GM18502 (cell line): ENCODE results near the gene KDM4C.

Source experiments
- ATAC-seq: cut with Tn5 transposase; IDR thresholded peaks from one replicate; pipeline ENCODE4 v1.9.1; 2021; ENCODE audit warnings: mild to moderate bottlenecking; ENCODE audit not compliant: unreplicated experiment, poor library complexity

The KDM4C gene

GRCh38 chr9:6956879-6957278 is 199.1 kb downstream of the KDM4C start:
- no peak for ATAC-seq

DNA sequence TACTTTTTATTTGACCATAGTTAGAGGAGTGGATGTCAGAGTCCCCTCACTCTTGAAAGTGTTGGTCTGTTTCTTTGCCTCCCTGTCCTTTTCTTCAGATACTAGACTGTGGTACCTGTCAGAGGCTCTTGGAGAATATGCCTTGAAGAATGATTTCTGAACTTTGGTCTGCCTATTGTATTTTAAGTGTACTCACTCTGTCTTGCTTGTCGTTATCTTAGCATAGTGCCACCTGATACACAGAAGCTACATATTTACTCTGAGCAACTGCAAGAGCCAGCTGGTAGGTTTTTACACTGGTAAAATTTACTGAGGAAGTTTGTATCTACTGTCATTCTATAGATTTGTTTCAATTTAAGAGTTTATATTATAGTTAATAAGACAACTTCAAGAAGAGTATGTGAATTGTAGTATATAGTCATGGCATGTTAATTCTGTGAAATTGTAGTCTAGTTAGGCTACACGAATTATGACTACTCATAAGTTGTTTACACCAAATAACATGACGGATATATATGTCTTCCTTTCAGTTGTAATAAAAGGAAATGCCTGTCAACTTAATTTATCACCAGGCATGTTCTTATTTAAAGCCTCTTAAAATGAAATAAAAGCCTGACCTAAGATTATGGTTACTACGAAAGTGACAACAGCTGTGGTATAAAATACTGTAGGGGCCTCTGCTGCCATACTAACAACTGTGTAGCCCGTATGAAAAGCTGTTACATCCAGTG is 201.7 kb downstream of the KDM4C start:
- ATAC-seq, result no peak

GRCh38 chr9:6960777-6961176 is 203.0 kb downstream of the KDM4C start:
- peak; percentile 82 for ATAC-seq

GRCh38 chr9:6961845-6962522 is 204.2 kb downstream of the KDM4C start:
- no peak for ATAC-seq

GRCh38 chr9:6965566-6965965 is 207.8 kb downstream of the KDM4C start:
- ATAC-seq, result no peak

DNA sequence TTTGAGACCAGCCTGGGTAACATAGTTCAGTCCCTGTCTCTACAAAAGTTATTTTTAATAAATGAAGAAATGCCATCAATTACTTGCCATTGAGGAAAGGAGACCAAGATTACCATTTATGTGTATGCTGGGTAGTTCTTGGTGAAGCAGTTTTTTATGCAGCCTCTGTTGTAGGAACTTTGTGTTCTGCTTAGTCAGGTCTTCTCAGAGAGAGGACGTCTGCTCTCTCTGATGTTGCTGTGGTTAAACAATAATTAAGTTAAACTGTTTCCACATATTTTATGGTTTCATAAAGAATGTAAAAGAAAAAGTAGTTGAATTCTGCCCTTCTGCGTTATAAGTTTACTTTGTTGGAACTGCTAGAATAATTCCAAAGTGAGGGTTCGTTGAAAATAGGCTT is 210.5 kb downstream of the KDM4C start:
- no peak for ATAC-seq

DNA sequence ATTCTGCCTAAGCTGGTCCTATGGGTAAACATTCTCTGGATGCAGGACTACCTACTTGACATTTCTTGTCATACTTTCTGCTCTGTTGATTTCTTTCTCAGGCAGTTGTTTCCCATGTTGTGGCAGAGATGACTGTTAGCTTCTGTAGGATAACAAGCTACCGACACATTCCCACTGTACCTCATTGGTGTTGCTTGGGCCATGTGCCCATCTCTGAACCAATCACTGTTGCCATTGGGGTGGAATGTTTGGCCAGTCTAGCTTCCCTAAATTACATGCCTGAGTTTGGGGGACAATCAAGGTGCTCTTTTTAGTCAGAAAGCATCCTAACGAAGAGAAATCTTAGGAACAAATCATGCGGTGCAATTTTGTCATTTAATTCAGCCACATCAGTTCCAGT is 212.0 kb downstream of the KDM4C start:
- ATAC-seq, result no peak

GRCh38 chr9:6973089-6973488 is 215.3 kb downstream of the KDM4C start:
- ATAC-seq, result no peak

- peak; percentile 100 for ATAC-seq
Observed at GRCh38 chr9:6973762-6974161, 216.0 kb downstream of the KDM4C start.

DNA sequence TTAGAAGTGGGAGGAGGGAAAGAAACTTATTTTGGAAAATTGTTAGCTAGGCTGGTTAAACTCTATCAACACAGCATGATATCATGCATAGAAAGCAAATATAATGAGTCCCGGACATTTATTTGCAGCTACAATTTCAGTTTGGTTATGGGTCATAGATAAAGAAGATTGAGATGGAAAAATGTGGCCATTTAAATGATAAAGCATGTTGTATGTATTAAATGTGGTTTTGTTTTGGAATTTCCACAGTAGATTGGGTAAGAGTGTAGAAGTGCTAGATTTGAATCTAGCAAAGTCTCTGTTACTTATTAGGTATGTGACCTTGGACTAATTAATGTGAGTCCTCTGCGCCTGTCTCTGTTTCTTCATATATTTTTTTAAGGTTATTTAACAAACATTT is 217.4 kb downstream of the KDM4C start:
- ATAC-seq, result no peak

GRCh38 chr9:6977761-6978160 is 220.0 kb downstream of the KDM4C start:
- ATAC-seq, result no peak

GRCh38 chr9:6978591-6978990 is 220.8 kb downstream of the KDM4C start:
- ATAC-seq, result no peak

GRCh38 chr9:6984941-6985578 is 227.3 kb downstream of the KDM4C start:
- ATAC-seq, result no peak

DNA sequence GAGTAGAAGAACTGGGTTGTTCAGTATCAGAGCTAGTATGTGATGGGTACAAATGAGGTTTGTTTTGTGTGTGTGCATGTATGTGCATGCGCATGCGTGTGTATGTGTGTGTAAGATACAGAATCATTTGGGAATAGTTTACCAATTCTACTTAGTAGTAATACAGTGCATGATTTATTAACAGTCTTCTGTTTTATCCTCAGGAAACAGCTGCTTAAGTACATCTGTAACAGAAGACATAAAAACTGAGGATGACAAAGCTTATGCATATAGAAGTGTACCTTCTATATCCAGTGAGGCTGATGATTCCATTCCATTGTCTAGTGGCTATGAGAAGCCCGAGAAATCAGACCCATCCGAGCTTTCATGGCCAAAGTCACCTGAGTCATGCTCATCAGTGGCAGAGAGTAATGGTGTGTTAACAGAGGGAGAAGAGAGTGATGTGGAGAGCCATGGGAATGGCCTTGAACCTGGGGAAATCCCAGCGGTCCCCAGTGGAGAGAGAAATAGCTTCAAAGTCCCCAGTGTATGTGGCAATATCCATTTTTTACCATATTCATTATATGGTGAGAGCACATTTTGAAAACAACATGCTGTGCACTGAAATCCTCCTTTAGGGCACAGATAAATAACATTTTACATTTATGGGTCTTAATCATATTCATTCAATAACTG is 228.5 kb downstream of the KDM4C start:
- no peak for ATAC-seq

- no peak for ATAC-seq
Observed at GRCh38 chr9:6987381-6987780, 229.6 kb downstream of the KDM4C start.

GRCh38 chr9:6991418-6991817 is 233.6 kb downstream of the KDM4C start:
- no peak for ATAC-seq

DNA sequence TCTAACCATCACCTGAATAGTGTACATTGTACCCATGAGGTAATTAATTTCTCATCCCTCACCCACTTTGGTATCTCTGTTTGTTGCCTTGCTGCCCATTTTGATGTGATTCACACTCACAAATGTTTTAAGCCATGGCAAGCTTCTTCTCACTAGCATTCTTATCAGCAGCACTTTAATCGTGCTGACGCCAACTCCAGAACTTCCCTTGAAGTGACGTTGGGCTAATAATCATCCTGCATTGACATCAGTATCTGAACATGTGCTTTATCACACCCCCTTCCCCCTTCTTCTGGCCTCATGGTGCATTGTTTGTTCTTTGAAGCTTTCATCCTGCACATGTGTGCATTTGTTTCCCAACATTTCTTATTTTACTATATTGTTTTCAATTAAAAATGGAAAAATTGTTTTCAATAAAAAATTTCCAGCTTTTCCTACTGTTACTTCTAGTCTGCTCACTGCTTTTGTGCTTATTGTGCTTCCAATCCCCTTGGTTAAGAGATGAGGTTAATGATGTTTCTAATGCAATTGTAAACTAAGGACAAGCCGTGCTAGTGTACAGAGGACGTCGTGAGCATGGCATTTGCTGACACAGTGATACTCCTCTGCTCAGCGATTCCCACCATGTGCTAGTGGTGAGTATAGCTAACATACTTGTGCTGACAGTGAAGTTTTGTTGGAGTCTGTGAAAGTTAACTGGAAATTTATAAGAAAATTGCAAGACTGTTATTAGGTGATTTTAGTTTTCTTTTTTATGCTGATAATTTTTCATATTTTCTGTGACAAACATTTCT is 238.5 kb downstream of the KDM4C start:
- ATAC-seq, result no peak

DNA sequence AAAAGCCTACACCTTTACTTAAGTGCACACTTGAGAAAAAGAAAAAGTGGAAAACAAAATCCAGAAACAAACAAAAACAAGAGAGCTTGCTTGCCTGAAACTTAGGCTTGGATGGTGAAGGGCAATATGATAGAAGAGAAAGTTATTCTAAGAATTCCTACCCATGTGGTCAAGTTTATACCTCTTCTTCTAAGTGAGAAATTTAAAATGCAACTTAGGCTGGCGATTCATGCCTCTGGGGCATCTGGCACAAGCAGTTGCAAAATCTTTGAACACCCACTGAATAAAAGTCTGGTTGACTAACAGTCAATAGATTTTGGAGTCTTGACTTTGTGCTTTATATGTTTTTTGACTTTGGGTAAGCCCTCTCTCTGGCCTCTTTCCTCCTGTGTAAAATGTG is 239.6 kb downstream of the KDM4C start:
- ATAC-seq, result no peak

DNA sequence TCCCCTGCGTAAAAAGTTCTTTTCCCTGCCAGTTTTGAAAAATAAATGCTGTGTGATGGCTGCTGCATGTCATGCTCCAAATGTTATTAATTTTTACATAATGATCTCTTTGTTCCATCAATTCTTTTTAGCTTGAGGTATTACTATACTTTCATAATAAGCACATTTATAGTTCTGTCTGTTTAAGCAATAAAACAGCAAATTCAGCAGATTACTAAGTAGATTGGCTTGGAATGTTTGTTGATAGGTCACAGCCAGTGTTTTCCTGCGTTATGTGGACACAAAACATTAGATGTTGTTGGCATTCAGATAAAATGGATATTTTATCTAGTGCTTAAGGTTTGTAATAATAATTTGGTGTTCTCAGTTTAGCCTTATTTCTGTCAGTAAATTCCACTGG is 242.0 kb downstream of the KDM4C start:
- ATAC-seq, result no peak

GRCh38 chr9:7001571-7001970 is 243.8 kb downstream of the KDM4C start:
- no peak for ATAC-seq
